ENCODE data around the gene MRPS31. TPM values are rescaled to one million over a fixed set of nuclear protein-coding genes. Genes with fewer than 3 reads are reported as not detected.

The MRPS31 gene
- total and polyA plus RNA-seq, 10 of the 15 experiments (the other 5 are each of a cell fraction or from before 2014, with no cell fraction given) = 20.3 to 60.9 (median 43.1) TPM

- TF ChIP-seq CBX5 (IDR thresholded peaks at IDR 0.05; ENCODE audit: low read depth) = no peak
- TF ChIP-seq, protein P1, sequence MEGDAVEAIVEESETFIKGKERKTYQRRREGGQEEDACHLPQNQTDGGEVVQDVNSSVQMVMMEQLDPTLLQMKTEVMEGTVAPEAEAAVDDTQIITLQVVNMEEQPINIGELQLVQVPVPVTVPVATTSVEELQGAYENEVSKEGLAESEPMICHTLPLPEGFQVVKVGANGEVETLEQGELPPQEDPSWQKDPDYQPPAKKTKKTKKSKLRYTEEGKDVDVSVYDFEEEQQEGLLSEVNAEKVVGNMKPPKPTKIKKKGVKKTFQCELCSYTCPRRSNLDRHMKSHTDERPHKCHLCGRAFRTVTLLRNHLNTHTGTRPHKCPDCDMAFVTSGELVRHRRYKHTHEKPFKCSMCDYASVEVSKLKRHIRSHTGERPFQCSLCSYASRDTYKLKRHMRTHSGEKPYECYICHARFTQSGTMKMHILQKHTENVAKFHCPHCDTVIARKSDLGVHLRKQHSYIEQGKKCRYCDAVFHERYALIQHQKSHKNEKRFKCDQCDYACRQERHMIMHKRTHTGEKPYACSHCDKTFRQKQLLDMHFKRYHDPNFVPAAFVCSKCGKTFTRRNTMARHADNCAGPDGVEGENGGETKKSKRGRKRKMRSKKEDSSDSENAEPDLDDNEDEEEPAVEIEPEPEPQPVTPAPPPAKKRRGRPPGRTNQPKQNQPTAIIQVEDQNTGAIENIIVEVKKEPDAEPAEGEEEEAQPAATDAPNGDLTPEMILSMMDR (IDR thresholded peaks at IDR 0.05 in 2 of 3, conservative IDR thresholded peaks at IDR 0.05 in 1 of 3; ENCODE audit: control insufficient read depth in 2 of 3, extremely low read depth in 1 of 3, insufficient read depth in 1 of 3, low read depth in 3 of 3, low read length in 3 of 3) = peak in 1 of 3 experiments; percentile 48; a peak in 4 of 6 replicates
- no peak for TF ChIP-seq POLR2AphosphoS5 (IDR thresholded peaks at IDR 0.05; ENCODE audit: low read length)
- no peak for TF ChIP-seq EZH2 (IDR thresholded peaks at IDR 0.05; ENCODE audit: borderline replicate concordance, control insufficient read depth, low read depth, low read length)
- TF ChIP-seq ZNF274 (IDR thresholded peaks at IDR 0.05; ENCODE audit: insufficient read depth, insufficient read length) = no peak
- no peak for TF ChIP-seq MTA2 (IDR thresholded peaks at IDR 0.05; ENCODE audit: low read depth)
- TF ChIP-seq ZBTB40 (IDR thresholded peaks at IDR 0.05; ENCODE audit: borderline replicate concordance) = no peak
- no peak for TF ChIP-seq ETV6 (conservative IDR thresholded peaks at IDR 0.05 in 1 of 2, IDR thresholded peaks at IDR 0.05 in 1 of 2; ENCODE audit: borderline replicate concordance in 1 of 2, low read depth in 1 of 2)
- TF ChIP-seq, protein P2, sequence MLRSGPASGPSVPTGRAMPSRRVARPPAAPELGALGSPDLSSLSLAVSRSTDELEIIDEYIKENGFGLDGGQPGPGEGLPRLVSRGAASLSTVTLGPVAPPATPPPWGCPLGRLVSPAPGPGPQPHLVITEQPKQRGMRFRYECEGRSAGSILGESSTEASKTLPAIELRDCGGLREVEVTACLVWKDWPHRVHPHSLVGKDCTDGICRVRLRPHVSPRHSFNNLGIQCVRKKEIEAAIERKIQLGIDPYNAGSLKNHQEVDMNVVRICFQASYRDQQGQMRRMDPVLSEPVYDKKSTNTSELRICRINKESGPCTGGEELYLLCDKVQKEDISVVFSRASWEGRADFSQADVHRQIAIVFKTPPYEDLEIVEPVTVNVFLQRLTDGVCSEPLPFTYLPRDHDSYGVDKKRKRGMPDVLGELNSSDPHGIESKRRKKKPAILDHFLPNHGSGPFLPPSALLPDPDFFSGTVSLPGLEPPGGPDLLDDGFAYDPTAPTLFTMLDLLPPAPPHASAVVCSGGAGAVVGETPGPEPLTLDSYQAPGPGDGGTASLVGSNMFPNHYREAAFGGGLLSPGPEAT (IDR thresholded peaks at IDR 0.05; ENCODE audit: low read depth) = no peak
- TF ChIP-seq, protein P3, sequence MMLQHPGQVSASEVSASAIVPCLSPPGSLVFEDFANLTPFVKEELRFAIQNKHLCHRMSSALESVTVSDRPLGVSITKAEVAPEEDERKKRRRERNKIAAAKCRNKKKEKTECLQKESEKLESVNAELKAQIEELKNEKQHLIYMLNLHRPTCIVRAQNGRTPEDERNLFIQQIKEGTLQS (IDR thresholded peaks at IDR 0.05; ENCODE audit: borderline replicate concordance, extremely low read depth, low read depth, low read length) = no peak
- peak; percentile 49; the same call in 1 of the 2 replicates for TF ChIP-seq SMC3 (IDR thresholded peaks at IDR 0.05; ENCODE audit: borderline replicate concordance, low read length)
- TF ChIP-seq FOXM1 (IDR thresholded peaks at IDR 0.05; ENCODE audit: low read depth, low read length) = no peak
- TF ChIP-seq CHD4 (IDR thresholded peaks at IDR 0.05) = no peak
- TF ChIP-seq SPI1 (IDR thresholded peaks at IDR 0.05; ENCODE audit: borderline replicate concordance, insufficient read depth, low read depth, low read length) = no peak
- TF ChIP-seq LARP7 (IDR thresholded peaks at IDR 0.05) = no peak
- TF ChIP-seq BMI1 (IDR thresholded peaks at IDR 0.05; ENCODE audit: borderline replicate concordance) = no peak
- TF ChIP-seq HDAC2 (IDR thresholded peaks at IDR 0.05) = no peak
- TF ChIP-seq JUNB (IDR thresholded peaks at IDR 0.05) = no peak
Measured at GRCh38 chr13:40682449-40683240, 88.3 kb downstream of the MRPS31 start (continued).
